ENCODE results near the gene CD1C. TPM values are rescaled to one million over a fixed set of nuclear protein-coding genes. Genes with fewer than 3 reads are reported as not detected.

The CD1C gene
- total RNA-seq (2013): 38.3 TPM
- polyA plus RNA-seq: 10 to 100 TPM; 43.4 to 55.4 (median 45.8) TPM
- polyA minus RNA-seq: 11.9 and 16.9 TPM in 2 replicates
- total RNA-seq: 0.67 to 18.0 (median 8.1) reads per million in 11 experiments

DNA sequence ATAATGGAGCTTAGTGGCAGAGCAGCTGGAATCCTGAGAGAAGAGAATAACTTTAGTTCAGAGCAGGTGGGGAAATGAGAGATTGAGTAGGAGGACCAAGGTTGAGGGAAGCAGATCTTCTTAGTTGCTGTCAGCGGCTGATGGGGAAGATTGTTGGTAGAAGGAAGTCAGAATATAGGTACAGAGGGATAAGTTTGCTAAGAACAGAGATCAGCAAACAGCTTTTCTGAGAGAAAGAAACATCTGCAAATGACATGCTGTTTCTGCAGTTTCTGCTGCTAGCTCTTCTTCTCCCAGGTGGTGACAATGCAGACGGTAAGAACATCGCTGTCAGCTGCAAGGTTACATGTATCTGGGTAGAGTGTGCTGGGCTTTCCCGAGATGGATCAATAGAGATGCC, at the start of gene CD1C:
TSS of gene CD1C (plus strand) at position 113 of the 400 bp plus-strand sequence. CDS start at position 255, 142 bp downstream.
- TF ChIP-seq, protein P1, sequence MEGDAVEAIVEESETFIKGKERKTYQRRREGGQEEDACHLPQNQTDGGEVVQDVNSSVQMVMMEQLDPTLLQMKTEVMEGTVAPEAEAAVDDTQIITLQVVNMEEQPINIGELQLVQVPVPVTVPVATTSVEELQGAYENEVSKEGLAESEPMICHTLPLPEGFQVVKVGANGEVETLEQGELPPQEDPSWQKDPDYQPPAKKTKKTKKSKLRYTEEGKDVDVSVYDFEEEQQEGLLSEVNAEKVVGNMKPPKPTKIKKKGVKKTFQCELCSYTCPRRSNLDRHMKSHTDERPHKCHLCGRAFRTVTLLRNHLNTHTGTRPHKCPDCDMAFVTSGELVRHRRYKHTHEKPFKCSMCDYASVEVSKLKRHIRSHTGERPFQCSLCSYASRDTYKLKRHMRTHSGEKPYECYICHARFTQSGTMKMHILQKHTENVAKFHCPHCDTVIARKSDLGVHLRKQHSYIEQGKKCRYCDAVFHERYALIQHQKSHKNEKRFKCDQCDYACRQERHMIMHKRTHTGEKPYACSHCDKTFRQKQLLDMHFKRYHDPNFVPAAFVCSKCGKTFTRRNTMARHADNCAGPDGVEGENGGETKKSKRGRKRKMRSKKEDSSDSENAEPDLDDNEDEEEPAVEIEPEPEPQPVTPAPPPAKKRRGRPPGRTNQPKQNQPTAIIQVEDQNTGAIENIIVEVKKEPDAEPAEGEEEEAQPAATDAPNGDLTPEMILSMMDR (IDR thresholded peaks at IDR 0.05): no peak
- H3K4me1 ChIP-seq (ENCODE audit: control insufficient read depth in 1 of 2, insufficient read depth in 2 of 2, low read length in 2 of 2): peaks cover 76 to 81% of the 10 kb centered on the region in 2 donors
- WGBS (ENCODE audit: insufficient coverage): 62% methylated on average over 3 of the region's 4 CpGs

DNA sequence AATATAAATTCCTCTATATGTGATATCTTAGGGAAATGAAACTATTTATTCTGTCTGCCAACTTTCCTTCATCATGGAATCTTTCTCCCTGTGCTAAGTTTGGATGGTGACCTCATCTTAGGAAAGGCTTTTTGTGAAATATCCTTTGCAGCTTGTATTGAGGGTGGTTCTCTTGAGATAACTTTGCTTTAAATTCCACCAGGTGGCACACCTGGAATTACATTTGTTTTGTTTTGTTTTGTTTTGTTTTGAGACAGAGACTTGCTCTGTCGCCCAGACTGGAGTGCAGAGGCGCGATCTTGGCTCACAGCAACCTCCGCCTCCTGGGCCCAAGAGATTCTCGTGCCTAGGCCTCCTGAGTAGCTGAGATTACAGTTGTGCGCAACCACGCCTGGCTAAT, 43.1 kb upstream of the CD1C start:
- H3K9me3 Mint-ChIP-seq: peaks cover 0 to 7% (median 0%) of the 10 kb centered on the region in 7 donors
- Histone ChIP-seq H3K9me3 (replicated peaks in 1 of 2; ENCODE audit: control insufficient read depth in 1 of 2, insufficient read depth in 1 of 2, low read length in 2 of 2) (no peaks in the 10 kb centered on the region), H3K4me1 (ENCODE audit: control insufficient read depth in 1 of 2, insufficient read depth in 2 of 2, low read length in 2 of 2) (peaks cover 52 to 57% of the 10 kb centered on the region in 2 donors), H3K9ac (ENCODE audit: insufficient read depth, low read length, poor library complexity, severe bottlenecking) (no peak overlapping the region), H3K27me3 (ENCODE audit: control insufficient read depth in 2 of 2, insufficient read depth in 2 of 2, low read length in 2 of 2) (peaks cover 19 to 25% of the 10 kb centered on the region in 2 donors), H3K36me3 (replicated peaks in 1 of 2; ENCODE audit: control insufficient read depth in 1 of 2, insufficient read depth in 2 of 2, low read length in 2 of 2) (no peaks in the 10 kb centered on the region), H3K79me2 (ENCODE audit: insufficient read depth, low read length) (no peaks in the 10 kb centered on the region), H4K20me1 (ENCODE audit: insufficient read depth, low read length) (no peaks in the 10 kb centered on the region), H2AFZ (ENCODE audit: insufficient read depth, low read depth, low read length, poor library complexity, severe bottlenecking) (no peak overlapping the region), H3K27ac (ENCODE audit: low read depth in 1 of 2, low read length in 2 of 2) (no peak overlapping the region), H3K4me3 (replicated peaks in 1 of 3; ENCODE audit: low read depth in 2 of 3, low read length in 3 of 3) (no peak overlapping the region), H3K4me2 (replicated peaks; ENCODE audit: extremely low read depth, low read length, poor library complexity, severe bottlenecking) (no peak overlapping the region)
- DNase-seq: peak in 1 of 3 donors; percentile 14
- peak overlapping the region in 1 of 2 donors; percentile 53 for H3K4me3 Mint-ChIP-seq
- TF ChIP-seq, protein P1 (IDR thresholded peaks at IDR 0.05): no peak
- intact Hi-C loops (cut with micrococcal nuclease): loop anchor here in 1 of 2 donors (5.0 kb wide), 1 partner anchor 86 kb away; the partner anchor contains the start of gene CD1B
- H3K27ac Mint-ChIP-seq: peak overlapping the region in 1 of 7 donors; percentile 15
- 72% methylated on average over 5 of the region's 7 CpGs for WGBS (ENCODE audit: insufficient coverage)
- peaks cover 0 to 7% of the 10 kb centered on the region in 2 donors for H3K36me3 Mint-ChIP-seq
- H3K27me3 Mint-ChIP-seq (ENCODE audit: low read depth in 3 of 3): peaks cover 18 to 31% (median 22%) of the 10 kb centered on the region in 3 donors
- H3K4me1 Mint-ChIP-seq: peaks cover 60% of the 10 kb centered on the region

More for the DNA sequence above, at the start of gene CD1C:
- peaks cover 0 to 2% of the 10 kb centered on the region in 2 donors for H3K36me3 Mint-ChIP-seq
- H3K9me3 ChIP-seq (replicated peaks in 1 of 2; ENCODE audit: control insufficient read depth in 1 of 2, insufficient read depth in 1 of 2, low read length in 2 of 2): no peaks in the 10 kb centered on the region
- H3K4me1 Mint-ChIP-seq: peaks cover 32% of the 10 kb centered on the region
- H3K79me2 ChIP-seq (ENCODE audit: insufficient read depth, low read length): no peaks in the 10 kb centered on the region
- intact Hi-C loops (cut with micrococcal nuclease): loop anchor here in 1 of 2 donors (5.0 to 10.0 kb wide), 4 partner anchors 38 to 775 kb away; partner anchors contain the start of genes CD1A and CD1B
- H4K20me1 ChIP-seq (ENCODE audit: insufficient read depth, low read length): no peaks in the 10 kb centered on the region
- peaks cover 0 to 1% (median 0%) of the 10 kb centered on the region in 3 donors for H3K27me3 Mint-ChIP-seq (ENCODE audit: low read depth in 3 of 3)
- no peak within 1 kb of the TSS for H3K4me3 Mint-ChIP-seq
- H3K27ac Mint-ChIP-seq: no peak within 1 kb of the TSS
- H3K27me3 ChIP-seq (ENCODE audit: control insufficient read depth in 2 of 2, insufficient read depth in 2 of 2, low read length in 2 of 2): no peaks in the 10 kb centered on the region
- peak within 1 kb of the TSS; percentile 27 for H2AFZ ChIP-seq (ENCODE audit: insufficient read depth, low read depth, low read length, poor library complexity, severe bottlenecking)
- peak within 1 kb of the TSS in 1 of 3 experiments; percentile 59 for H3K4me3 ChIP-seq (replicated peaks in 1 of 3; ENCODE audit: low read depth in 2 of 3, low read length in 3 of 3)
- H3K9ac ChIP-seq (ENCODE audit: insufficient read depth, low read length, poor library complexity, severe bottlenecking): peak within 1 kb of the TSS; percentile 16
- DNase-seq: peak in 1 of 3 donors; percentile 25
- peak within 1 kb of the TSS; percentile 59 for H3K4me2 ChIP-seq (replicated peaks; ENCODE audit: extremely low read depth, low read length, poor library complexity, severe bottlenecking)
- H3K27ac ChIP-seq (ENCODE audit: low read depth in 1 of 2, low read length in 2 of 2): peak within 1 kb of the TSS; percentile 41 to 74
- no peaks in the 10 kb centered on the region for H3K36me3 ChIP-seq (replicated peaks in 1 of 2; ENCODE audit: control insufficient read depth in 1 of 2, insufficient read depth in 2 of 2, low read length in 2 of 2)
- H3K9me3 Mint-ChIP-seq: no peaks in the 10 kb centered on the region

Data from CD14-positive monocyte (primary cell).